ENCODE data around the gene TNK2.
A peak's percentile ranks its signal among the peaks of the same experiment; 100 is the strongest.
"Not testable (repeated sequence)": the region's sequence is repeated elsewhere in the genome, so short reads cannot be mapped to it uniquely, and the experiment has no call there.

The TNK2 gene

GRCh38 chr3:195907934-195908693, at the start of gene TNK2:
TSS of gene TNK2 (minus strand) at chr3:195908551. CDS start at chr3:195888588, 19,963 bp downstream.
- peak; percentile 41 for DNase-seq

GRCh38 chr3:195956577-195956976, 48.2 kb upstream of the TNK2 start:
- DNase-seq: no peak

GRCh38 chr3:195955416-195955841, 47.1 kb upstream of the TNK2 start:
- not testable (repeated sequence) for DNase-seq

GRCh38 chr3:195954752-195955119, 46.4 kb upstream of the TNK2 start:
- DNase-seq: peak; percentile 49

GRCh38 chr3:195954052-195954751, 45.9 kb upstream of the TNK2 start:
- peak; percentile 66 for DNase-seq

GRCh38 chr3:195952590-195952989, 44.2 kb upstream of the TNK2 start:
- not testable (repeated sequence) for DNase-seq

- not testable (repeated sequence) for DNase-seq
These were observed 43.3 kb upstream of the TNK2 start for GRCh38 chr3:195951443-195952177.

GRCh38 chr3:195950731-195951130, 42.4 kb upstream of the TNK2 start:
- peak; percentile 17 for DNase-seq

- not testable (repeated sequence) for DNase-seq
These were observed 41.8 kb upstream of the TNK2 start for GRCh38 chr3:195950164-195950563.

- not testable (repeated sequence) for DNase-seq
These were observed 38.8 kb upstream of the TNK2 start for GRCh38 chr3:195946910-195947699.

- not testable (repeated sequence) for DNase-seq
These were observed 33.0 kb upstream of the TNK2 start for GRCh38 chr3:195941265-195941815.

- DNase-seq: not testable (repeated sequence)
These were observed 32.5 kb upstream of the TNK2 start for GRCh38 chr3:195940806-195941205.

- not testable (repeated sequence) for DNase-seq
These were observed 31.4 kb upstream of the TNK2 start for GRCh38 chr3:195939526-195940470.

- not testable (repeated sequence) for DNase-seq
These were observed 24.7 kb upstream of the TNK2 start for GRCh38 chr3:195933044-195933430.

GRCh38 chr3:195932418-195933043, 24.2 kb upstream of the TNK2 start:
- DNase-seq: no peak

- DNase-seq: no peak
These were observed 23.4 kb upstream of the TNK2 start for GRCh38 chr3:195931582-195932273.

GRCh38 chr3:195929452-195929851, 21.1 kb upstream of the TNK2 start:
- DNase-seq: no peak

GRCh38 chr3:195921334-195921791, 13.0 kb upstream of the TNK2 start:
- no peak for DNase-seq

- DNase-seq: no peak
These were observed 9.8 kb upstream of the TNK2 start for GRCh38 chr3:195918176-195918575.

- DNase-seq: no peak
These were observed 8.6 kb upstream of the TNK2 start for GRCh38 chr3:195916991-195917390.

Data from activated gamma-delta T cell treated with Interleukin-2 at 50 U/mL for 16 hours (primary cell).